Measurements from ENCODE around the gene APP.

Gene APP

DNA sequence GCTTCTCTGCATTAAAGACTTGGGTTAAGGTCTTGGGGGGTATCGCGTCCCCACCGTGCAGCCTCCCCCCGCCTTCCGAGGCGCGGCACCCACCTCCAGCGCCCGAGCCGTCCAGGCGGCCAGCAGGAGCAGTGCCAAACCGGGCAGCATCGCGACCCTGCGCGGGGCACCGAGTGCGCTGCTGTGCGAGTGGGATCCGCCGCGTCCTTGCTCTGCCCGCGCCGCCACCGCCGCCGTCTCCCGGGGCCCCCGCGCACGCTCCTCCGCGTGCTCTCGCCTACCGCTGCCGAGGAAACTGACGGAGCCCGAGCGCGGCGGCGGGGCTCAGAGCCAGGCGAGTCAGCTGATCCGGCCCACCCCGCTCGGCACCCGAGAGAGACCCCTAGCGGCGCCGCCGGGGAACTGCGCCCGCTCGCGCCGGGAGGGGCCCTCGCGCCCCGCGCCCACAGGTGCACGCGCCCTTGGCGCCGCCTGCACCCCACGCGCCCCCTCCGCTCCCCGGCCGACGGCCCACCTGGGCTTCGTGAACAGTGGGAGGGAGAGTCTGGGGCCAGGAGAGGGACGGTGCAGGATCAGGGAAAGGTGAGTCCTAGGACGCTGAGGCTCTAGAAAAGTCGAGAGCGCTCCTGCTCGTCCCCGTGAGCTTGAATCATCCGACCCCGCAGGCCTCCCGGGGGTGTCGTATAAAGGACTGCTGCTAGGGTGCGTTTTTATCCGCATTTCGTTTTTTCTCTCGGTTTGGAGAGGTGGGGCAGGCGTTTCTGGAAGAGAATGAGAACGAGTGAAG lies at the start of gene APP:
TSS of gene APP (minus strand) at position 300 of the 787 bp plus-strand sequence. CDS start at position 150, 150 bp downstream.
- DNase-seq = peak; percentile 73

DNA sequence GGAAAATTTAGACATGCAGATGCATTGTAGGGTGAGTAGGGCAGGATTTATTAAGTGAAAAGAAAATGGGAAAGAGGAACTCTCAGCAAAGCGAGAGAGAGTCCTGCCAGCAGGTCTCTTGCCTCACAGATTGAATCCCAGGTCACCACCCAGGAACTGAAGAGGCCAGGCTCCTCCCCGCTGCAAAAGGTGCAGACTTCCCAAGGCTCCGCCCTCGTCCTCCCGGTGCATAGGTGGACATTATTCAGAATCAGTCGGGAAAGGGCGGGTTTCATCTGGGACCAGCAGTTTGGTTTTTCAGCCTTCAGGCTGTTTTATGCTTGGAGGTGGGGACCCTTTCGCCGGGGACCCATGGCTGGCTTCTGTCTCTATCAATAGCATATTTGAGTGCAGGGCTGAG lies 41.6 kb upstream of the APP start:
- DNase-seq = no peak

DNA sequence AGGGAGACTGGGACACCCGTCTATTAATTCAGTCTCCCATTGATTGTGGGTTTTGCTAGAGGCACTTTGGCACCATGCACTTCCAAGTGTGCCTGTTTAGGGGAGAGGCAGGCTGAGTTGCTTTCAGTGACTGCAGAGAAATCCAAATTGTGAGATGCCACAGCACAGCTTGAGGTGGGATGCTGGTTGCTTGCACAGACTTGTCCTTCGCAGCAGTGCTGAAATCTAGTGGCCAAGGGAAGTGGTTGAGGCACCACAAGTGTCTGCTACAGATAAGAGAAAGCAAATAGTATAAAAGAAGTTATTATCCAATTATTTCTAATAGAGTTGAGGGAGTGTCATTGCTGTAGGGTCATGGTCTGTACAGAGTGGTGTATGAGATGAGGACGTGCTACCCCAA lies 40.0 kb upstream of the APP start:
- no peak for DNase-seq

DNA sequence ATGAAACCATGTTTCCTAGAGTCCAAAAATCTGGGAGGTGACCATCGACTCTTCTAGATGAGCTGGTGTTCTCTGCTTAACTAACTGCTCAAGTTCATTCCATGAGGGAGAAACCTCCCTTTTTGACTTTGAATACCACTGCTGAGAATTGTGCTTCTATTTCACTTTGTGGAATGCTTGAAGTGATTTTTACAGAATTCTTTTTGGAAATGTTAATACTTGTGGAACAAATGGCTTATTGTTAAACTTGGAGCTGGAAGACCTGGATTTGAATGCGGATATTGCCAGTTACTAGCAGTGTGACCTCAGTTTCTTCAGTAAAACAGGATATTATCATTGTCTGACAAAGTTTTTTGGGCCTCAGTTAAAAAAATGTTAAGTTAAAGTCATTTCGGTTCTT lies 36.5 kb upstream of the APP start:
- no peak for DNase-seq

DNA sequence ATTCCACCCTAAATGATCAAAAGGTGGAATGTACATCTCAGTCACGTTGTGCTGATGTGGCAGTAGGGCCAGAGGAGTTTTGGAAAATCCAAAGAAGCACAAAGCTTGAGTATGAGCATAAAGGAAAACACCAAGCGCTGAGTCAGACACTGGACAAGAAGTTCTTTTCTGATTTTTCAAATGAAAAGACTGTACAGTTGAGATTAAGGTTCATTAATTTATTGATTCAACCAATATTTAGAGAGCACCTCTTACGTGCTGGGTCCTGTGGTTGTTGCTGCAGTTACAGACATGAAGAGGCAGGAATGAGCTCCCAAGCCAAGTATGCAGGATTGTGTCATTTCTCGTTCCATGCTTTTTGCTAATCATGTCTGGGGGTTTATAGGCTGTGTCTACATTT lies 28.9 kb upstream of the APP start:
- DNase-seq = no peak

DNA sequence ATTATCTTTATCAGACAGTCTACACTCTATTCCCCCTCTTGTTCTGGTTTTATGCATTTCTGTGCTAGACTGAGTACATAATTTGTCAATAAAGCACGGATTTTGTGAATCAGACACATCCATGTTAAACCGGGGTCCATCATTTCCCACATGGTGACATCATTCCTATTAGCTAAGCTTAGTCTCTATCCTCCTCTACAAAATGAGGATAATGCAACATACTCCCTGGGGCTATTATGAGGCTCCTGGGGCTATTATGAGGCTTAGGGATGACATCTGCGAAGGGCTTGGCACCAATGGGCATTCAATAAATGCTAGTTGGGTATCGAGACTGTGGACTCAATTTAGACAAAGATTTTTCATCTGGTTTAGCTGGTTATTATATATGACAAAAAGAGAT lies 25.1 kb upstream of the APP start:
- DNase-seq = no peak

DNA sequence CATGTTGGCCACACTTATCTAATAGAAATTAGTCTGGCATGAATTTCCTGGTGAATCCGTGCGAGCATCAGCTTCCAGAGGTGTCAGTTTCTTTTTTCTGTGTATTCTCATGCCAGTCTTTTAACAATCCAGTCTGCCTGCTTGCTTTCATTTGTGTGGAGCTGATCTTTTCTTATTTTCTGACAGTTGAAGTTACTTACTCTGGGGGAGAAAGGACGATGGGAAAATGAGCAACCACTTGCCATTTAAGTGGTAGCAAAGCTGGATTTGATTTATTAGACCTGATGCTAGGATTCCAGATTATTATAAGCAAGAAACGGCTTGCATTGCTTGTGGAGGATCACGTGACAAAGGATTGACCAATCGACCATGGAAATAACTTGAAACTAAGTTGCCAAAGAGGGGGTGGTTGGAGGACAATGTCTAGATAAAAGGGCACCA lies 24.3 kb upstream of the APP start:
- no peak for DNase-seq

DNA sequence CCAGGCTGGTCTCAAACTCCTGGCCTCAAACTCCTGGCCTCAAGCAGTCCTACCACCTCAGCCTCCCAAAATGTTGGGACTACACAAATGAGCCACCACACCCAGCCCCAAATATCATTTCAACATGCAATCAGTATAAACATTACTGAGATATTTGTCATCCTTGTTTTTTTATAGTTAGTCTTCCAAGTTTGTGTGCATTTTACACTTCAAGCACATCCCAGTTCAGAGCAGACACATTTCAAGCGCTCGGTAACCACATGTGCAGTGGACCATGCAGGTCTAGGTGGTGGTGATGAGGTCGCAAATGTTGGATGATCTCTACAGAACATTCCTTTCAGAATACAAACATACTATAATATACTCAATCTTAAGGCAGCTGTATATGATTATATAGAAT lies 23.8 kb upstream of the APP start:
- no peak for DNase-seq

DNA sequence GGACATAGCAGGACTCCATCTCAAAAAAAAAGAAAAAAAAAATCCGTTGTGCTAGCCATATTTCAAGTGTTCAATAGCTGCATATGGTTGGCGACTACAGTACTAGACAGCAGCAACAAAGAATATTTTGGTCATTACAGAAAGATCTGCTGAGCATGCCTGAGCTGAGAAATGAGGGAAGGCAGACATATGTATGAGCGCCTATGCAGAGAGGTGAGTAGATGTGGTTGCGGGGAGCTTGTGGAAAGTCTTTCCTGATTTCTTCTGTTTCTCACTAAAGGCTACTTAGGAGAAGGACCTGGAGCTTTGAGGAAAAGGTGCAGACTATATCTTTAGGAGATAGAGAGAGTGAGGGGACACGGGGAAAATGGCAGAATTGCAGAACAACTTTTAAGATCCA lies 21.0 kb upstream of the APP start:
- DNase-seq = no peak

DNA sequence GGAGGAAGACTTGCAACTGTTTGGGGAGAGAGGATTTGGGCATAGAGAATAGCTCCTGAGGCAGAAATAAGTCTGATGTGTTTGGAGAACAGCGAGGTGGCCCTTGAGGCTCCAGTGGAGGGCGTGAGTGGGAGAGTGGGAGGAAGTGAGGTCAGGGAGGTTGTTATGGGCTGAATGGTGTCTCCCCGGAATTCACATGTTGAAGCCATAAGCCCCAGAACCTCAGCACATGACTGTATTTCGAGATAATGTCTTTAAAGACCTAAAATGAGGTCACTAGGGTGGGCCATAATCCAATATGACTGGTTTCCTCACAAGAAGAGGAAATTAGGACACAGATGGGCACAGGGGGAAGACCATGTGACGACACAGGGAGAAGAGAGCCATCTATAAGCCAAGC lies 17.9 kb upstream of the APP start:
- DNase-seq = no peak

DNA sequence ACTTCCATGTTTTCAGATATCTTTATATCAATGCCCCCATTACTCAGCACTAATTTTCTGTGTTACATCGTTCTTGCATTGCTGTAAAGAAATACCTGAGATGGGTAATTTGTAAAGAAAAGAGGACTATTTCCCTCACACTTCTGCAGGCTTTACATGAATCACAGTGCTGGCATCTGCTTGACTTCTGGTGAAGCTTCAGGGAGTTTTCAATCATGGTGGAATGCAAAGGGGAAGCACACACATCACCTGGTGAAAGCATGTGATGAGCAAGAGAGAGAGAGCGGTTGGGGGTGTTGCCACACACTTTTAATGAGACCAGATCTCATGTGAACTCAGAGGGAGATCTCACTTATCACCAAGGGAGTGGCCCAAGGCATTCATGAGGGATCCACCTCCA lies 14.9 kb upstream of the APP start:
- DNase-seq = no peak

DNA sequence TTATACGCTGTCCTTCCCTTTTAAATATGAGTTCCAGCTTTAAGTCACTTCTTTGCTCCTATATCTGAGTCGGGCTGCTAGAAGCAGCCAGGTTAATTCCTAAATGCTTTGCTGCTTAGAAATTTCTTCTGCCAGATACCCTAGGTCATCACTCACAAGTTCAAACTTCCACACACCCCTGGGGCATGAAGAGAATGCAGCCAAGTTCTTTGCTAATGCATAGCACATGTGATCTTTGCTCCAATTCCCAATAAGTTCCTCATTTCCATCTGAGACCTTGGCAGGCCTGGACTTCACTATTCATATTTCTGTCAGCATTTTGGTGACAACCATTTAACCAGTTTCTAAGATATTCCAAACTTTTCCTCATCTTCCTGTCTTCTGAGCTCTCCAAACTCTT lies 14.5 kb upstream of the APP start:
- DNase-seq = no peak

DNA sequence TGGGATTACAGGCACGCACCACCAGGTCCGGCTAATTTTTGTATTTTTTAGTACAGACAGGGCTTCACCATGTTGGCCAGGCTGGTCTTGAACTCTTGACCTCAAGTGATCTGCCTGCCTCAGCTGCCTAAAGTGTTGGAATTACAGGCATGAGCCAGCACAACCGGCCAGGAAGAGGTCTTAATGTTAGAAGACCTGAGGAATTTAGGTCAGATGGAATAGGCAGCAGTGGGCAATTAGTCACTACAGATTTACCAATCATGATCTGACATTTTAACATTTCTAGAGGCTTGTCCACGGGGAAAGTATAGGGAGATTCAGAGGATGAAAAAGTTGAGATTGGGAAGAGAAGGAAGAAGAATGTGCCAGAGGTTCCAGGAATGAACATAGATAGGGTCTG lies 8.9 kb upstream of the APP start:
- DNase-seq = no peak

DNA sequence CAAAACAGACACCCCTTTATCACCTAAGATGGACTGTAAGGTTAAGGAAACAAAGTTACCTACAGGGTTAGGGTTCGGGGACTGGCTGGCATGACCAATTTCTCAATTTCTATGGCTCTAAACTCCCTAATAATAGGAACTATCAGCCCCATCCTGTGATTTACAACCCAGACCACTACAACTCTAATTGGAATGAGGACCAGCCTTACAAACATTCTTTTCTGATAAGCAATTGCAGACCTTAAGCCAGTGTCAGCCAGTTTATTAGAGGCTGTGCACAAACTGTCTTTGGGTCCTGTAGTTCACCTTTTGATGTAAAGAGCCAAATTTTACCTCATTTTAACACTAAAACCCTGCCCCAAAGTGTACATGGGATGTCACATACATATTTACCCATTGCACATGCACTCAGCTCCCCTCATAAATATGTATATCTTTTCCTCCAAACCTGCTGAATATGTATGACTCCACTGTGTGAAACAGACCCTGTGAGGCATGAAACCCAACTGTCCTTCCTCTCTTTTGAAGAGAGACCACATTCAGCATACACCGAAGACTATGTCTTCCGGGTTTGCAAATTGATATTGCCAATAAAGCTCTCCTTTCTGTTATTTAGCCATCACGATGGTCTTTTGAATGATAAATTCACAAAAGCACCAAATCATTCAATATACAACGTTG lies 7.3 kb upstream of the APP start:
- DNase-seq = no peak

DNA sequence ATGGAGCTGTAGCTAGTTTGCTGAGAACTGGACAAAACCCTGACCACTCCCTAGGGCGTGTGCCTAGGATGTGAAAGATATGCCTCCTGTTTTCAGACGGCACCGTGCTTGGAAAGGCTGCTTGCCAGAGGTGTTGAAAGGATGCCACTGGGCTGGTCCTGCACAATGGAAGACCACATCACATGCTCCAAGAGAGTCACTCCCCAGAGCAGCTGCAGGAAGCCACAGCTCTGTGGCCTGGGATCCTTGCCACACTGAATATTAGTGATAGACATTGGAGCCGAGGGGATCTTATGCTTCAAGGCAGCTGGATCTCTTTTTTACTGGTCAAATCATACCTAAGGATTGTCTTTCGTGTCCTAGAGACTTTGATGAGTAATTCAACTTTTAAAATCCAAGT lies 6.6 kb upstream of the APP start:
- DNase-seq = no peak

DNA sequence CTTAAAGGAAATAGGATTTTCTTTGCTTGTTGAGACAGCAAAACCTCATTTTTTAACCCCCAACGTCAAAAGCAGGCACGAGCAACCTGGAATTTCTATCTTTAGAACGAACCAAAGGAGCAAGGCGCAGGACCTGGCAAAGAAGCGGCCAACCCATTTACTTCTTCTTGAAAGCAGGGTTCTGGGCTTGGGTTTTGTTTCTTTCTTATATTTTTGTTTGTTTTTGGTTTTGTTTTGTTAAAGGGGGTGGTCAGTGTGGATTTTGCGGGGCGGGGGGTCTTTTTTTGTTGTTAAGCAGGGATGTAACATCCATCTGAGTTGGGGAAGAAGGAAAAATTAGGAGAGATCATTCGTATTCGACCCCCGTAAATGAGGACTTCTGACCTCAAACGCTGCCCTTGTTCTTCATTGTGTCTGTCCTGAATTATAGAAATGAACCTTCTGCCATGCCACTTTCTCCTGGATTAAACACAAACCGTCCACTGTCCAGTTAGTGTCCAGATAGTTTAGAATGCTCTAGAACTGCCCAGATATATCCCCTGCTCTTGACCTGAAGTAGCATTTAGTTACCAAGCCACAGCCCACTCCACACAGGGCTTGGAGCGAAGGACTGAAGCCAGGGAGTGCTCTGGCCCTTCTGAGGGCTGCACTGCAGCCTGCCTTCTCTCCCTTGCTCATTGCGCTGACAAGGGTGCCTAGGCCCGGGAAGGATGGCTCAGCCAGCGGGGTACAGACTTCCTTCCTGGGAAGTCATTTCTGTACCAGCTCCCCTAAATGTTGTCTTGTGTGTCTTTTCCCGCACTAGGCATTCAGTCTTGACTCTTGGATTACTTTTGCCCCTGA lies 909 bp upstream of the APP start:
- DNase-seq = no peak

DNA sequence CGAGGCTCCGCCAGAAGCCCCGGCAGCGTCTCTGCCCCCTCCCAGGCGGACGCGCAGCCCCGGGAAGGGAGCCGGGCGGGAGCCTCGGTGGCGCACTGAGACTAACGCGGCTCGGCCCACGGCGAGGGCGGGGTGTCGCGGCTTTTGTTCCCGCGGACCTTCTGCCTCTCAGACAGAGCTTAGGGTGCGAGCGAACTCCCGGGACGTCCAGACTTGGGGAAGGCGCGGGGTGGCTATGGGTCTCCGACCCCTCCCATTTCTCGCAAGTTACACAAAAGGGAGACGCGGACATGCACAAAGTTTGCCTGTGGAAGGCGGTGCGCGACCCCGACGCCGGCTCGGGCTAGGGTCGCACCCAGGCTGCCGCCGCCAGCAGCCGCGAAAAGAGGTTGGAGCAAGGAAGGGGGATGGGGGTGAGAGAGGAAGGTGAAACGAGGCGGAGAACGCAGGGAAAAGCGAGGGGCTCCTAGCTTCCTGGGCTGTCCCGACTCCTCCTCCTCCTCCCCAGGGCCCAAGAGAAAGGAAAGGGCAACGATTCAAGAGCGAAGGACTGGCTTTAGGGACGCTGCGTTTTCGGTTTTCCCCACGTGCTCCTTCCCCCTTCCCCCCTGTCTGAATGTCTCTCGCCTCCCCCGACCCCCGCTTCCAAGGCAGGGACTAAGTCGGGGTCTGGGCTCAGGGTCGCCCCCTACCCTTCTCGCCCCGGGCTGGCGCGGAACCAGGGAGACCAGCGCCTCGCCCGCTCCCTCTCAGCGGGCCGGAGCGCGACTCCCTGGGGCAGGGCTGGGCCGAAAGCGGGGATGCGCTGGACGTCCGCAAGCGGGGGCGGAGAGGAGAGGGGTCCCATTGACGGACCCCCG lies 729 bp downstream of the APP start:
- peak; percentile 75 for DNase-seq

DNA sequence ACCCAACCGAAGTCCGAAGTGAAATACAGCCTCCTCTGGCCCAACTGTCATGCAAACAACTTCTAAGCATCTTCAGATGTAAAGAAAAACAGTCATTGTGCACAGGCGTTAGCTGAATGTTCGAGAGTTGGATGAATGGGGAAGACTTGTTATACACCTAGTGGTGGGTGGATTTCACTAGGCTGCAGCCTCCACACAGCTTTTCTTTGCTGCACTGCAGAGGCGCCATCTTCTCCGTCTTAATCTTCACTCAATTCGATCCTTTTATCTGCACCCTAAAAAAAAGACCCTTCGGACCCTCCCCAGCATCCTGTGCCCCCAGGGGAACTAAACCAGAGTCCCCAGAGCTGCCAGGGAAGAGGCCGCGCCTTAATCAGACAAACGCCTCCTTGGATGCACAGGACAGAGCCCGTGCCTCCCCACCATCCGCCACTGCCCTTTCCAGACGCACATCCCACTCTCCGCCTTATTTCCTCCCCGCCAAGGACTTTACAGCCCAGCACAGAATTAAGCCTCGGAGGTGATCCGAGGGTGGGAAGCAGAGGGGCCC lies 1.4 kb downstream of the APP start:
- peak; percentile 90 for DNase-seq

DNA sequence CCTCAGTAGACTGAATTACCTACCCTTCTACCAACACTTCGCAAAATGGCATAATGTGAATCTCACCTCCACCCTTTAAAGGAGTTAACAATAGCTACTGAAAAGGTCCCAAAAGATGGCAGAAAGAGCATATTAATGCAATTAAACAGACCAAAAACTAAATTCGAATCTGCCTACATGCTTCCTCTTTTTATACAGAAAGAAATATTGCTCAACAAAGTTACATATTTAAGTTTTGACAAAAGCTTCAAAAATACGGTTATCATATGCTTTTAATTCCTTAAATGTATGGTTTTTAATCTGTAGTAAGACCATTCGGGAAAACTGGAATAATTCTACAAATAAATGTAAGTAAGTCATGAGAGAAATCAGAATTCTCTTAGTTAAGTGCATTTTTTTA lies 2.2 kb downstream of the APP start:
- DNase-seq = no peak

DNA sequence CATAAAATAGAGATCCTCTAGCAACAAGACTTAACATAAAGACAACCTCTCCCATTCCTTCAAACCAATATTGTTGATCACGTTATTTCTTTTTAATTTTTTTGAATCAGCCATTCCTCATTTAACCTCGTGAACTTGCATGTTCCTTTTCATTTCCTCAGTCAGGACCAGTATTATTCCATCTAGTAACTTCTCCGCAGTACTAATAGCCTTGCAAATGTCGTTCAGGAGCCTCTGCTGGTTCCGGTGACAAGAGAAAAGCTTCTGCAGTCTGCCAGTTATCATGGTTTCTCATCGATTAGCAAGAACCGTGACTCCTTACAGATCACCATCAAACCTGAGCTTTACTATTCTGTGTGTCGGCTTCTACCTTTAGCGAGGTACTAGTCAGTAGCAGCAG lies 3.0 kb downstream of the APP start:
- no peak for DNase-seq

DNA sequence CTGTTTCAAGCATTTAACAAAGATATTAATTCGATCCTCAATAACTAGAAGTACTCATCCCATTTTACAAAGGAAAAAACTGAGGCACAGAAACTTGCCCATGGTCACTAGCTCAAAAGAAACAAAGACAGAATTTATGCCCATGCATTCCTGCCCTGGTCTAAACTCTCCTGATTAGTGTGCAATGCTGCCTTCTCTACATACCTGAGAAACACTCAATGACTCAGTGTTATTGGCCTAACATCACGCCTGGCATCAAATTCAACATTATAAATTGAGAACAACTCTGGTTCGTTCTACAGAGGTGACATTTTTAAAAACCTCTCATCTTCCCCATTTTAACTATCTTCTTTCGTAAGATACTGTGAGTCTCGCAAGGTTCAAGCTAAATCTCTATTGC lies 5.2 kb downstream of the APP start:
- DNase-seq = no peak

DNA sequence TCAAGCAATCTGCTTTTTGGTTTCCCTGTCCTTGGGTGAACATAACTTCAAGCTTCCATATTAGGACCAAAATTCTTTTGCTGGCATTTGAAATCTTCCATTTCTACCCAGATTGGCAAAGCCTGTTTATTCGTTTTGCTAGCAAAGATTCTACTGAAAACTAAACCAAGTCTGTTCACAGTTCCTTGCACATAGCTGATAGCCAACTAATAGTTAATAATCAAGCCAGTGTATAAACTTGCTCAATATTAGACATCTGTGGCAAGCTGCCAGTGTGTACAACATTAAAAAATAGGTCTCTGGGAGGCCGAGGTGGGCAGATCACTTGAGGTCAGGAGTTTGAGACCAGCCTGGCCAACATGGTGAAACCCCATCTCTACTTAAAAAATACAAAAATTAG lies 6.3 kb downstream of the APP start:
- DNase-seq = no peak

DNA sequence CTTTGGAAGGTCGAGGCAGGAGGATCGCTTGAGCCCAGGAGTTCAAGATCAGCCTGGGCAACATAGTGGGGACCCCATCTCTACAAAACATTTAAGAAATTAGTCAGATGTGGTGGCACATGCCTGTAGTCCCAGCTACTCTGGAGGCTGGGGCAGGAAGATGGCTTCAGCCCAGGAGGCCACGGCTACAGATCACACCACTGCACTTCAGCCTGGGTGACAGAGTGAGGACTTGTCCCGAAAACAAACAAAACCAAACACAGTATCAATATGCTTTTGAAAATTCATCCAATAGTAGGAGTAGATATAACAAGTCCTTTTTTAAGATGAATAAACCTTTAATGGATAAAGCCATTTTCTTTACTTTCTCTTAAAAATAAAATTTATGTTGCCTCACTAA lies 8.5 kb downstream of the APP start:
- DNase-seq = no peak

Data from NCI-H1694 (cell line).